GM12892 (cell line): ENCODE data around the gene IDH1. TPM values are rescaled to one million over a fixed set of nuclear protein-coding genes. Genes with fewer than 3 reads are reported as not detected.
A peak's percentile ranks its signal among the peaks of the same experiment; 100 is the strongest.

Experiments used
- DNase-seq: peaks from one replicate; pipeline ENCODE4 v3.0.0; 2011; ENCODE audit not compliant: insufficient read length
- FAIRE-seq: peaks from 2 replicates; lab custom pipeline; 2011; peaks lifted over from hg19 to GRCh38; lab: Jason Lieb, UNC
- POLR2A ChIP-seq: IDR thresholded peaks from 2 replicates; pipeline ENCODE4 v1.6.1; 2011; ENCODE audit warnings: low read depth, low read length, control low read depth
- POLR2AphosphoS5 ChIP-seq: IDR thresholded peaks from 2 replicates; pipeline ENCODE4 v1.6.1; 2011; ENCODE audit warnings: low read depth, low read length, control low read depth
- TAF1 ChIP-seq: IDR thresholded peaks from 2 replicates; pipeline ENCODE4 v1.6.1; 2011; ENCODE audit warnings: low read depth, mild to moderate bottlenecking, control low read depth, low read length, borderline replicate concordance
- polyA plus RNA-seq: library from polyadenylated mRNA; unstranded; fragments of >200 nt; gene quantifications from one replicate; pipeline ENCODE4 v1.2.1, GENCODE V29; 2012; ENCODE audit warnings: missing spikeins, inconsistent platforms; ENCODE audit not compliant: missing spikeins

Gene IDH1
- polyA plus RNA-seq = 37.3 TPM

DNA sequence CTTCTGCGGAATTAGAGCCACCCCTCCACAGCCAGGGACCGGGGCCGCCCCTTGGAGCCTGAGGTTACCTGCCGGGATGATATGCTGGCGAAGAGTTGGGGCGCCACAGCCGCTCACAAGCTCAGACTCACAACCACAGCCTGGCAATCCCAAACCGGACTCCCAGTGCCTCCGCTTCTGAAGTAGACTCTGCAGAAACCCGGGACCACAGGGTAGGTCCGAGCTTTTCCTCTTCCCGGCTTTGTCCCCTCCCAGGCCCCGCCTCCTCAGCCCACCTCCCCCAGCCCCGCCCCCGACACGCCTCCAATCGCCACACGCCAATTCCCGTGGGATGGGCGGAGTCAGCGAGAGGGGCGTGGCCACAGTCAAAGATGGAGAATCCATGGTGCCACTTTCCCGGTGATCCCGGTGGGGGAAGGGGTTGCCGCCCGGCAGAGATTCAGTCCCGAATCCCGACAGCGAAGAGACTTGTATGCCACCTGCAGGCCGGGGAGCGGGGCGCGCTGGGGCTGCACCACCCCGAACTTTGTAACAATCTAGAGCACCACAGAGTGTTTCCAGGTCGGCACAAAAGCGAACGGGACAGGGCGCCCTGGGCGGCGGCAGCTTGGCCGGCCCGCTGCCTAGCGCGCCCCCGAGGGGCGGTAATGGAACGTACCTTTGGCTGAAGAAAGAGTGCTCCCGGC, at the start of gene IDH1:
Gene IDH1 (minus strand): TSS at position 201 of the 686 bp plus-strand sequence. CDS start 3,520 bp downstream, outside the sequence.
- peak; percentile 78 for DNase-seq
- FAIRE-seq = peak; percentile 97
- TF ChIP-seq TAF1 = peak; percentile 50
- no peak for TF ChIP-seq POLR2AphosphoS5
- TF ChIP-seq POLR2A = peak; percentile 46; the same call in 1 of the 2 replicates

DNA sequence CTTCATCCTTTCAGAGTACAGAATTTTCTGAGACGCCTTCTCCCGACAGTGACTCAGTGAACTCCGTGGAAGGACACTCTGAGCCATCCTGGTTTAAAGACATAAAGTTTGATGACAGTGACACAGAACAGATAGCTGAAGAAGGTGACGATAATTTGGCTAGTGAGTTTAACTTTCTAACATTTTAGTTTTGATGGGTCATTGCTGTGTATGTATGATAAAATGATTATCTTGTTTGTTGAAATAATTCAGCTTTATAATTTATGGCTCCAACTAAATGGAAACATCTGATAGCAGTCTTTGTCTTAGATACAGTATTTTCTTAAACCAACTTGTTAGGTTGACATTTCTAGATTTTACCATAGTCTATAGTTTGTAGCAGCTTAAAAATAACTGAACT, 49.3 kb upstream of the IDH1 start:
- FAIRE-seq (no peak), DNase-seq (no peak)
- no peak for TF ChIP-seq POLR2AphosphoS5
- no peak for TF ChIP-seq TAF1
- no peak for TF ChIP-seq POLR2A

DNA sequence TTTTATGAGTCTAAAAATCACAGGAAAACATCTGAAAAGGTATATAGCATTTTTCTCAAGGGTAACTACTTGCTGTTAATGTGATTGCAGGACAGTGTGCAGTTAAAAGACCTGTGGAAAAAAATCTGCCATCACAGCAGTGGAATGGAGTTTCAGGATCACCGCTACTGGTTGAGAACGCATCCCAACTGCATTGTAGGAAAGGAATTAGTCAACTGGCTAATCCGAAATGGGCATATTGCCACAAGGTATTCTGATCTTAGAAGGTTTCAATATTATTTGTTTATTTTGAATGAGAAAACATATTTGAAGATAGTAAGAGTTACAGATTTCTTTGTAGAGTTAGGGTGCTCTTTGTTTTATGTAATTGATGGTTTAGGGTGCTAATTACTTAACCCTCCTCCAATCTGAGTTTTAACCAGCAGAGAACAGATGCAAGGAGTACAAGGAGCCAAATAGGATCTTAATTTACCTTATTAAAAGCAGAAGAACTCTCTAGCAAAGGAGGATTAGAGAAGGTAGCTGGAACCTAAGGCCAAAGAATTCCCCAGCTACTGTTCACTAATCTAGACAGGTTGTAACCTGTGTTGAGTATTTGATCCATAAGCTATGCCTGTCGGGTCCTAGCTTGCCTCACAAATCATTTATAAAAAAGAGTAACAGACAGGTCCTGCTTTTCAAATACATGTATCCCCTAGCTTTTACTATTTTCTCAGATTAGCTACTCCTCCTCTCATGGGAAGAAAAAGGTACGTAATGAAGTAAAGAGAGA, 46.2 kb upstream of the IDH1 start:
- no peak for DNase-seq
- FAIRE-seq = no peak
- no peak for TF ChIP-seq POLR2AphosphoS5
- no peak for TF ChIP-seq POLR2A
- no peak for TF ChIP-seq TAF1

DNA sequence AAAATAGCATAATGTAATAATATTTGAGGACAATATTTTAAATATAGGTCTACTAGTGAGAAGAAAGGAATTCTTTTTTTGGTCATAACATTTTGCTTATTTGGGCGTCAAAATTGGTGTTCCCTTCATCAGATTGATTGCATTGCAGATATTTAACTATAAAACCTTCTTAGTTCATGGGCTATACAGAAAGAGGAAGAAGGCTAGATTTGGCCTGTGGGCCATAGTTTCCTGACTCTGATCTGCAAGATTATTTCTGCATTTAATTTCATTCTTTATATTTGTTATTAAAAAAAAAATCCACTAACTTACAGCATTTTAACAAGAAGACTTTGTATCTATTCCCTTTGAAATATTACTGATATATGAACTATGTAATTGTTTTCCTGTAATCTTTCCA, 43.1 kb upstream of the IDH1 start:
- TF ChIP-seq TAF1 (no peak), POLR2AphosphoS5 (no peak), POLR2A (no peak)
- no peak for DNase-seq
- no peak for FAIRE-seq

DNA sequence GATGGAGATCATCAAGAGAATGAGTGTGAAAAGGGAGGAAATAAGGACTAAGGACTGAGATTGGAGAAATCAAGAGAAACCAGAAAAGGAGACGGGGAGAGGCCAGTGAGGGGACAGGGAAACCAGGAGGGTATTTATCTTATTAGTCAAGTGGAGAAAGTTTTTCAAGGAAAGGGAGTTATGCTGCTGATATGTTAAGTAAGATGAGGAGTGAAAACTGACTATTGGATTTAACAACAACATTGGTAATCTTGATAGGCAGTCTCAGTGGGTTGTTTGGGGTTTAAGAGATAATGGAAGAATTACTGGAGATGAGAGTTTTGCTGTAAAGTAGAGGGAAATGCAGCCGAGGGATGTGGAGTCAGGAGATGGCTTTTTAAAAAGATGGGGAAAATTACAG, 41.7 kb upstream of the IDH1 start:
- TF ChIP-seq POLR2A (no peak), TAF1 (no peak), POLR2AphosphoS5 (no peak)
- FAIRE-seq (peak; percentile 85), DNase-seq (no peak)

DNA sequence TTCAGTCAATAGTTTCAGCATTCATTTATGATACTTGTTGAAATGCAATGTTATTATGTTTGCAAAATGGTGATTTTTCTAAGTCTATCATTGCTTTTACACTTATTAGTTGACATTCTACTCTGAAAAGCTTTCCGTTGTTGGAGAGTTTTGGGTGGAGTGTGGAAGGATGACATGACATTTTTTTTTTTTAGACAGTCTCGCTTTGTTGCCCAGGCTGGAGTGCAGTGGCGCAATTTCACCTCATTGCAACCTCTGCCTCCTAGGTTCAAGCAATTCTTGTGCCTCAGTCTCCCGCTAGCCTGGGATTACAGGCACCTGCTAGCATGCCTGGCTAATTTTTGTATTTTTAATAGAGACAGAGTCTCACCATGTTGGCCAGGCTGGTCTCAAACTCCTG, 41.0 kb upstream of the IDH1 start:
- no peak for FAIRE-seq
- TF ChIP-seq TAF1 (no peak), POLR2A (no peak), POLR2AphosphoS5 (no peak)
- DNase-seq = no peak

DNA sequence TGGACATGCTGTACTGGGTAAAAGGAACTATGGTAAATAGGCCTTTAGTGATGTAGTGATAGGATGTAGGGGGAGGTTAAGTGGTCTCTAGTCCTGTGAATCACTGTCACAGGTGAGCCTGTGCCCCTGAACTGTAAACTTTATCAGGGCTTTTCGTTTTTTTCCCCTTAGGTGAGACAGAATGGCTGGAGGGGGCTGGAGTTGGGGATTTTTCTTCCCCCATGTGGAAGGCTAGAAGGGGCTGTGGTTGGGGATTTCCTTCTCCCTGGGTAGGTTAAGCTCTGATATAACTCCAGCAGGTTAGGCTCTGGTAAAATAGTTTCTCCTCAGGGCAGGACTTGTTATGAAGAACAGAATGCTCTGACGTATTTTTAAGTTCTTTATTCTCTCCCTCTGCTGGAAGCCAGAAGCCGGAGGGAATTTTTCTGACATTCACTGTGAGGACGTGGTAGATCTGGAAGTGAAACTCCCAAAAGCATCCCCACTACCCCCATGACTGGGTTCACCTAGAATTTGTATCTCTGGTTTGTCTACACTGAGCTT, 39.7 kb upstream of the IDH1 start:
- TF ChIP-seq POLR2A (no peak), TAF1 (no peak), POLR2AphosphoS5 (no peak)
- DNase-seq (no peak), FAIRE-seq (peak; percentile 63)

DNA sequence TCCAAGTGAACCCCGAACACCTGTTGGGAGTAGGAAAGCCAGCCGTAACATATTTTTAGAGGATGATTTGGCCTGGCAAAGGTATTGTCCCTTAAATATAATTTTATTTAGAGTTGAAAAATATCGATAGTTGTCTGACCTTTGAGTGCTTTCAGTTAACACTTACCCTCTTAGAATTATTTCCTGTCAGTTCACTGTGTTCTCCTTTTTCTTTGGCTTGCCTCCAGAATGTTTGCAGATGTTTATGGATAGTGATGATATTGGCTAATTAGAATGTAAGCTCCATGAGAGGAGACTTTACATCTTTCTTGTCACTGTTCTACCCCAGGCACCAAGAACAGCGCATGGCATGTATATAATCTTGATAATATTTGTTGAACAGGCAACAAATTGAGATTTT, 31.0 kb upstream of the IDH1 start:
- no peak for DNase-seq

DNA sequence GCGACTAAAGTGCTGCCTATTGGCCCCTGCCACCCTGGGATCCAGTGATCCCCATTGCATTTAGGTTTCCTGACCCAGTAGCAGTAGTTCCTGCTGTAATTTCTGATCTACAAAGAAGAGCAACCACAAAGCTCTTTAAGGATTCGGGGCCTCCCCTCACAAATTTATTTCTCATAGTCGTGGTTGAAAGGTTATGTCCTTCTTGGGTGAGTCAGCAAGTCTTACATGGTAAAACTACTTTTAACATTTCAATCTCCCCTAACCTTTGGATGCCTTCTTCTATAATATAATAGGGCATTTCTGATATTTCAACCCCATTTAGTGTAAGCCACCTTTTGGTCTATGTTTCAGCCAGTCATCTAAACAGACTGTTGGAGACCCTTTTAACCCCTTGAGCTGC, 26.1 kb upstream of the IDH1 start:
- FAIRE-seq (no peak), DNase-seq (no peak)
- TF ChIP-seq POLR2AphosphoS5 = no peak

More for the DNA sequence above, 31.0 kb upstream of the IDH1 start:
- TF ChIP-seq TAF1 = no peak
- FAIRE-seq = no peak

DNA sequence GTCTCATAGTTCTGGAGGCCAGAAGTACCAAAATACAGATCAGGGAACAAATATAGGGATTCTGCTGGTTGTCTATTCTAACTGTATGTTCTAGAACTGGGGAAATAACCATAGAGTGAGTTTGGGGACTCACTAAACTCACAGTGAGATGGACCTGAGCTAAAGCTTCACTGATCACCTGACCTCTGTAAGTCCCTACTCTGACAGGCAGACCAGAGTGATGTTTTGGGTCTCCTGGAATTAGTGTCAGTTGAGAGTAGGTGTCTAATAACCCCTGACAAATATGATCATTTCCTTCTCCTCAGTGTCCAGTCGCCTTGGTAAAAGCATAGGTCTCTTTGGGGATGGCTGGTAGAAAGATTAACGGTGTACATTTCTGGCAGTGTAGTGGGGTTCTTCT, 25.4 kb upstream of the IDH1 start:
- no peak for DNase-seq
- FAIRE-seq = peak; percentile 76
- TF ChIP-seq TAF1 (no peak), POLR2AphosphoS5 (no peak), POLR2A (no peak)

DNA sequence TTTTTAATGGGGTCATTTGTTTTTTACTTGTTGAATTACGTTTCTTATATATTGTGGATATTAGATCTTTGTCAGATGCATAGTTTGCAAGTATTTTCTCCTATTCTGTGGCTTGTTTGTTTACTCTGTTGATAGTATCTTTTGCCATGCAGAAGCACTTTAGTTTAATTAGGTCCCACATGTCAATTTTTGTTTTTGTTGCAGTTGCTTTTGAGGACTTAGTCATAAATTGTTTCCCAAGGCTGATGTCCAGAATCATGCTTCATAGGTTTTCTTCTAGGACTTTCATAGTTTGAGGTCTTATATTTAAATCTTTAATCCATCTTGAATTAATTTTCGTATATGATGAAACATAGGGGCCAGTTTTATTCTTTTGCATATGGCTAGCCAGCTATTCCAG, 24.4 kb upstream of the IDH1 start:
- DNase-seq (no peak), FAIRE-seq (no peak)
- TF ChIP-seq TAF1 (no peak), POLR2AphosphoS5 (no peak), POLR2A (no peak)

DNA sequence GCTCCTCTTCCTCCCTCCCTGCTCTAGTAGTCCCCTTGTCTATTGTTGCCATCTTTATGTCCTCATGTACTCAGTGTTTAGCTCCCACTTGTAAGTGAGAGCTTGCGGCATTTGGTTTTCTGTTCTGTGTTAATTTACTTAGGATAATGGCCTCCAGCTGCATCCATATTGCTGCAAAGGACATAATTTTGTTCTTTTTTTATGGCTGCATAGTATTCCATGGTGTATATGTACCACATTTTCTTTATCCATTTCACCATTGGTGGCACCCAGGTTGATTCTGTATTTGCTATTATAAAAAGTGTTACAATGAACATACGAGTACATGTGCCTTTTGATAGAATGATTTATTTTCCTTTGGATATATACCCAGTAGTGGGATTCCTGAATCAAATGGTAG, 23.7 kb upstream of the IDH1 start:
- no peak for TF ChIP-seq TAF1
- TF ChIP-seq POLR2AphosphoS5 = no peak
- TF ChIP-seq POLR2A = no peak

DNA sequence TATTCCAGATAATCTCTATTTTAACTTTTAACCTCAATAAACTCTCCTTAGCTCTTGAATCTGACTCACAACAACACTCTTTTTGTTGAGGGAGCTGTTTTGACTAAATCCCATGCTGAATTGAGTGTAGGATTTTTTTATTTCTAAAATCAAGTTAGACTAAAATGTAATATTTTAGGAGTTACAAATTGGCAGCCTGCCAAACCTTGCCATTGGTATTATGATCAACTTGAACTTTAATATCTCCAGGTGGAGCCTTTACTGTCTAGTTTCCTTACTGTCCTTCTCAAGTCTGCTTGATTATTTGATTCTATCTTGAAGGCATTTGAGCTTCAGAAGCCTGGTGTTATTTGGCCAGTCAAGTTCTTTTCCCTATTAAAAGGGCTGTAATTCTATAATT, 19.9 kb upstream of the IDH1 start:
- FAIRE-seq (no peak), DNase-seq (no peak)
- TF ChIP-seq POLR2AphosphoS5 (no peak), TAF1 (no peak), POLR2A (no peak)

More for the DNA sequence above, 23.7 kb upstream of the IDH1 start:
- no peak for FAIRE-seq
- no peak for DNase-seq
